HepG2 (cell line): ENCODE results near the gene MPZL3. TPM values are rescaled to one million over a fixed set of nuclear protein-coding genes. Genes with fewer than 3 reads are reported as not detected.

Experiments
- BCL6 ChIP-seq: IDR thresholded peaks from 2 replicates; pipeline ENCODE4 v1.6.1; 2016; ENCODE audit warnings: missing genetic modification reagents, missing compliant biosample characterization
- ETV5 ChIP-seq: IDR thresholded peaks from 2 replicates; pipeline ENCODE4 v1.6.1; 2018; ENCODE audit warnings: missing biosample characterization, missing genetic modification reagents, inconsistent platforms, borderline replicate concordance
- FOXA1 ChIP-seq, 2 experiments: fragments of 450-650 bp in 1 of 2; sonication (generic) in 1 of 2; formaldehyde crosslinking in 1 of 2; IDR thresholded peaks; 2 replicates each; pipeline versions ENCODE4 v1.4.0 to v1.6.1; 2016 to 2020; ENCODE audit warnings: missing genetic modification reagents in 1 of 2
- GATAD2A ChIP-seq: IDR thresholded peaks from 2 replicates; pipeline ENCODE4 v1.6.1; 2016
- HNRNPK ChIP-seq: fragments of 200-400 bp; formaldehyde crosslinking; IDR thresholded peaks from 2 replicates; pipeline ENCODE4 v1.6.1; 2018; ENCODE audit warnings: low read length, low read depth, moderate library complexity, mild to moderate bottlenecking; ENCODE audit not compliant: poor library complexity, severe bottlenecking
- HOXD1 ChIP-seq: sonication (generic); formaldehyde crosslinking; IDR thresholded peaks from 2 replicates; pipeline ENCODE4 v1.5.0; 2020; ENCODE audit warnings: missing genetic modification reagents
- KAT8 ChIP-seq: IDR thresholded peaks from 2 replicates; pipeline ENCODE4 v1.6.1; 2016; ENCODE audit warnings: missing genetic modification reagents, missing compliant biosample characterization
- MIER3 ChIP-seq: IDR thresholded peaks from 2 replicates; pipeline ENCODE4 v1.6.1; 2016; ENCODE audit warnings: missing compliant biosample characterization, borderline replicate concordance
- NR0B2 ChIP-seq: sonication (generic); formaldehyde crosslinking; IDR thresholded peaks from 2 replicates; pipeline ENCODE4 v1.4.0; 2020; ENCODE audit warnings: mild to moderate bottlenecking, missing genetic modification reagents
- NR2C2 ChIP-seq: sonication (generic); formaldehyde crosslinking; IDR thresholded peaks from 2 replicates; pipeline ENCODE4 v1.4.0; 2020; ENCODE audit warnings: missing genetic modification reagents, mild to moderate bottlenecking, moderate library complexity, borderline replicate concordance
- NR2F2 ChIP-seq: IDR thresholded peaks from 2 replicates; pipeline ENCODE4 v1.6.1; 2012; ENCODE audit warnings: low read depth, inconsistent platforms, borderline replicate concordance
- PLSCR1 ChIP-seq: sonication (generic); formaldehyde crosslinking; IDR thresholded peaks from 2 replicates; pipeline ENCODE4 v1.5.0; 2020; ENCODE audit warnings: missing genetic modification reagents, mild to moderate bottlenecking, borderline replicate concordance
- PPARG ChIP-seq: conservative IDR thresholded peaks from 2 replicates; pipeline ENCODE4 v1.6.1; 2016; ENCODE audit warnings: missing biosample characterization, missing genetic modification reagents
- RFX5 ChIP-seq: IDR thresholded peaks from 2 replicates; pipeline ENCODE4 v1.6.1; 2011; ENCODE audit warnings: low read depth, low read length, improper control_type of control experiment
- SPEN ChIP-seq: sonication (generic); formaldehyde crosslinking; IDR thresholded peaks from 2 replicates; pipeline ENCODE4 v1.5.1; 2020; ENCODE audit warnings: low read depth, mild to moderate bottlenecking, missing genetic modification reagents
- TSC22D2 ChIP-seq: sonication (generic); formaldehyde crosslinking; IDR thresholded peaks from 2 replicates; pipeline ENCODE4 v1.5.1; 2020; ENCODE audit warnings: missing genetic modification reagents, mild to moderate bottlenecking, borderline replicate concordance
- ZBTB25 ChIP-seq: IDR thresholded peaks from 2 replicates; pipeline ENCODE4 v1.6.1; 2018; ENCODE audit warnings: missing genetic modification reagents
- ZBTB34 ChIP-seq: sonication (generic); formaldehyde crosslinking; IDR thresholded peaks from 2 replicates; pipeline ENCODE4 v1.8.0; 2022; ENCODE audit warnings: mild to moderate bottlenecking, missing genetic modification reagents
- ZGPAT ChIP-seq: IDR thresholded peaks from 2 replicates; pipeline ENCODE4 v1.6.1; 2016; ENCODE audit warnings: mild to moderate bottlenecking
- ZNF292 ChIP-seq: sonication (generic); formaldehyde crosslinking; IDR thresholded peaks from 2 replicates; pipeline ENCODE4 v1.8.1; 2022; ENCODE audit warnings: mild to moderate bottlenecking, low read depth, missing genetic modification reagents, borderline replicate concordance
- ZNF557 ChIP-seq: sonication (generic); formaldehyde crosslinking; IDR thresholded peaks from 2 replicates; pipeline ENCODE4 v1.4.0; 2020; ENCODE audit warnings: missing genetic modification reagents
- ZNF703 ChIP-seq: sonication (generic); formaldehyde crosslinking; IDR thresholded peaks from 2 replicates; pipeline ENCODE4 v1.5.1; 2020; ENCODE audit warnings: missing genetic modification reagents, mild to moderate bottlenecking, moderate library complexity, borderline replicate concordance
- ZSCAN22 ChIP-seq: sonication (generic); formaldehyde crosslinking; IDR thresholded peaks from 2 replicates; pipeline ENCODE4 v1.4.0; 2020; ENCODE audit warnings: mild to moderate bottlenecking, missing genetic modification reagents
- polyA plus RNA-seq, 8 experiments: library from polyadenylated mRNA; depleted of rRNA in 3 of 8; stranded (reverse) in 7 of 8; unstranded in 1 of 8; fragments of >200 nt; fragmentation: Illumina TruSeq in 4 of 8; extraction: Trizol in 4 of 8; gene quantifications; 2 replicates each; pipeline versions ENCODE4 v1.2.1 to v1.2.3, GENCODE V29; 2011 to 2016; ENCODE audit warnings: low read depth in 4 of 8, missing spikeins in 1 of 8, mixed read lengths in 1 of 8; ENCODE audit not compliant: insufficient read depth in 1 of 8
- total RNA-seq, 5 experiments: library from RNA; depleted of rRNA; stranded (reverse); fragments of >200 nt; fragmentation: Illumina TruSeq; extraction: Trizol; gene quantifications; 2 replicates each; pipeline ENCODE4 v1.2.3, GENCODE V29; 2016; ENCODE audit warnings: low read depth in 1 of 5

The MPZL3 gene
- total and polyA plus RNA-seq, 2 of the 13 experiments (the other 11 are each of a cell fraction or from before 2014, with no cell fraction given): 5.3 to 9.3 TPM

- peak; percentile 92 for TF ChIP-seq ETV5 (CRISPR knock-in tag)
- TF ChIP-seq KAT8: peak; percentile 85
- no peak for TF ChIP-seq ZBTB25 (CRISPR knock-in tag)
- TF ChIP-seq NR0B2 (CRISPR knock-in tag): no peak; the same call in 1 of the 2 replicates
- TF ChIP-seq PLSCR1: no peak
- peak; percentile 49; the same call in 1 of the 2 replicates for TF ChIP-seq ZNF557
- peak; percentile 87; the same call in 1 of the 2 replicates for TF ChIP-seq PPARG (CRISPR knock-in tag)
- TF ChIP-seq MIER3: peak; percentile 77; the same call in 1 of the 2 replicates
- TF ChIP-seq ZNF292: peak; percentile 93; the same call in 1 of the 2 replicates
- peak; percentile 71 for TF ChIP-seq ZGPAT (CRISPR knock-in tag)
- peak; percentile 45; the same call in 1 of the 2 replicates for TF ChIP-seq SPEN (CRISPR knock-in tag)
- peak; percentile 42; the same call in 1 of the 2 replicates for TF ChIP-seq RFX5
- TF ChIP-seq HNRNPK: no peak
- peak; percentile 97 for TF ChIP-seq GATAD2A
- 0 out of 2 replicates have a peak, but pooled peaks have one; percentile 64 for TF ChIP-seq ZNF703 (CRISPR knock-in tag)
- TF ChIP-seq FOXA1 (IDR thresholded peaks at IDR 0.05): peak; percentile 59; the same call in 1 of the 2 replicates
- TF ChIP-seq FOXA1 (CRISPR knock-in tag; IDR thresholded peaks at IDR 0.05): peak; percentile 89
- TF ChIP-seq NR2C2 (CRISPR knock-in tag): peak; percentile 83
- peak; percentile 72 for TF ChIP-seq BCL6 (CRISPR knock-in tag)
- 0 out of 2 replicates have a peak, but pooled peaks have one; percentile 61 for TF ChIP-seq ZSCAN22 (CRISPR knock-in tag)
- TF ChIP-seq TSC22D2 (CRISPR knock-in tag): peak; percentile 56; the same call in 1 of the 2 replicates
- peak; percentile 91 for TF ChIP-seq ZBTB34 (CRISPR knock-in tag)
- TF ChIP-seq NR2F2: peak; percentile 54; the same call in 1 of the 2 replicates
- TF ChIP-seq HOXD1 (CRISPR knock-in tag): no peak
Measured at GRCh38 chr11:118202599-118203422, 49.4 kb downstream of the MPZL3 start (continued).
